KOPT-K1 (cell line): Measurements from ENCODE around the gene COL6A1.

Experiments
- H3K27ac ChIP-seq: fragments of 200-600 bp; sonication (generic); 2 replicates; pipeline ENCODE4 v1.5.1; 2016; ENCODE audit warnings: antibody characterized with exemption, mild to moderate bottlenecking, low read depth, low read length; ENCODE audit not compliant: poor library complexity, severe bottlenecking
- H3K36me3 ChIP-seq: fragments of 200-600 bp; sonication (generic); 2 replicates; pipeline ENCODE4 v1.5.1; 2017; ENCODE audit warnings: antibody characterized with exemption, mild to moderate bottlenecking, low read length, moderate library complexity; ENCODE audit not compliant: insufficient read depth
- H3K9me3 ChIP-seq: fragments of 200-600 bp; sonication (generic); 2 replicates; pipeline ENCODE4 v1.5.1; 2017; ENCODE audit warnings: antibody characterized with exemption, low read length, mild to moderate bottlenecking; ENCODE audit not compliant: insufficient read depth, poor library complexity, severe bottlenecking

The COL6A1 gene

GRCh38 chr21:45990741-45991605, 9.4 kb downstream of the COL6A1 start:
- no peak overlapping the region for H3K27ac ChIP-seq
- no peaks in the 10 kb centered on the region for H3K9me3 ChIP-seq
- no peaks in the 10 kb centered on the region for H3K36me3 ChIP-seq

GRCh38 chr21:45991606-45992300, 10.2 kb downstream of the COL6A1 start:
- Histone ChIP-seq H3K36me3 (no peaks in the 10 kb centered on the region), H3K27ac (no peak overlapping the region), H3K9me3 (no peaks in the 10 kb centered on the region)

GRCh38 chr21:45992301-45993209, 11.0 kb downstream of the COL6A1 start:
- Histone ChIP-seq H3K9me3 (no peaks in the 10 kb centered on the region), H3K27ac (no peak overlapping the region), H3K36me3 (no peaks in the 10 kb centered on the region)

GRCh38 chr21:45993210-45994085, 11.9 kb downstream of the COL6A1 start:
- no peak overlapping the region for H3K27ac ChIP-seq
- no peaks in the 10 kb centered on the region for H3K36me3 ChIP-seq
- no peaks in the 10 kb centered on the region for H3K9me3 ChIP-seq

DNA sequence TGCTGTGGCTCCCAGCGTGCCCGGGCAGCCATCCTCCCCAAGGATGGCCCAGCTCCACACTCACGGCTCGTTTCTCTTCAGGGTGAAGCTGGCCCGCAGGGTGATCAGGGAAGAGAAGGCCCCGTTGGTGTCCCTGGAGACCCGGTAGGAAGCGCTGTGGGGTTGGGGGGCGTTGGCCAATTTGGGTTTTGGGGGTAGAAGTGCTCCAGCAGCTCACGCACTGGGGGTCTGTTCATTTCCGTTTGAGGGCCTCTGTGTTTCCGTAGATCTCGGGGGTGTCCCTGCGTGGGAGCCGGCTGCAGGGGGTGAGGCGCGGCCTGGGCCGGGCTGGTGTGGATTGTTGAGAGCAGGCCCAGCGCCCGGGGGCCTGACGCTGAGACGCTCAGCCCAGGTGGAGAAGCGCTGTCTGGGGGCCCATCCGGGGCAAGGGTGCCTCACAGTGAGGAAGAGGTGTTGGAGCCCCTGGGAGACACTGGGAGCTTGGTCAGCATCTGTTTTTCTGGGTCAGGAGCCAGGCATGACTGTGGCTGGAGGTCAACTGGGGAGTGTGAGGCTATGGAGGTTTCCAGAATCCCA, 12.6 kb downstream of the COL6A1 start:
- Histone ChIP-seq H3K27ac (no peak overlapping the region), H3K9me3 (no peaks in the 10 kb centered on the region), H3K36me3 (no peaks in the 10 kb centered on the region)

DNA sequence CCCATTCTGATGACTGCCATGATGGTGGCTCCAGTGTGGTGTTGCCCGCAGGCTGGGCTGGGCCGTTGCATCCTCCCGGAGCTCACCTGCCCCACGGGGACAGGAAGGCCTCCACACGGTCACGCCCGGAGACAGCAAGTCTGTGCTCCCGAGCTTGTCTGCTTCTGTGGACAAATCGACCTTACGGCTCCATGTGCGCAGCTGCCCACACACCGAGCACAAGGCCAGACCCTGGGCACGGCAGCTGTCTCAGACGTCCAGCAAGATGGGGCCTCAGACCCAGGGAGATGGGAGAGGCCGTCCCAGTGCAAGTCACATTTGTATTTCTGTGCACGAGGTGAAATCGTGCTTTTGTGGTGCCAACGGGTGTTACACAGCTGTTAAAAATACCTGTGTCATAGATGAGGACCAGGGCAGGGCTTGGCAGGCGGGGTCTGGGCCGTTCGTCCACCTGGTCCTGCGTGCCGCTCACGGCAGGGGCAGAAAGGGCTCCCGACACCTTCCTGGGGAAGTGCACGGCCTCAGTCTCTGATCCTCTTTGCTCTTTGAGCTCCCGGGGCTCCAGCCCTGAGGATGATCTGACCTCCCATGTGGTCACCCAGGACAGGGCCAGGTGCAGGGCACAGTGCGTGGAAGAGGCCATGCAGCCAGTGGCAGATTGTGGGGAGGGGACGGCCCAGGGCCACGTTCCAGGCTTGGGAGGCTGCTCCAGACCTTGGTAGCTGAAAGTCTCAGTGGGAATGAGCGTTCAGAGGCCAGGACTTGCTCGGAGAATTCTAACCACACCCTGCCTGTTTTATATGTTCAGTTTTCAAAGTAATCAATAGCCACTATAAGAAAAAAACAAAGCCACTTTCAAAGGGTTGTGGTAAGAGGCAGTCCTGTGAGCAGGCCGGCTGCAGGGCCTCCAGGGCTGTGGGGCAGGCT, 13.5 kb downstream of the COL6A1 start:
- Histone ChIP-seq H3K36me3 (no peaks in the 10 kb centered on the region), H3K27ac (no peak overlapping the region), H3K9me3 (no peaks in the 10 kb centered on the region)

GRCh38 chr21:45995686-45996179, 14.2 kb downstream of the COL6A1 start:
- H3K36me3 ChIP-seq: no peaks in the 10 kb centered on the region
- no peaks in the 10 kb centered on the region for H3K9me3 ChIP-seq
- no peak overlapping the region for H3K27ac ChIP-seq

- H3K36me3 ChIP-seq: no peaks in the 10 kb centered on the region
- H3K9me3 ChIP-seq: no peaks in the 10 kb centered on the region
- H3K27ac ChIP-seq: no peak overlapping the region
These were observed 15.0 kb downstream of the COL6A1 start for GRCh38 chr21:45996311-45997204.

DNA sequence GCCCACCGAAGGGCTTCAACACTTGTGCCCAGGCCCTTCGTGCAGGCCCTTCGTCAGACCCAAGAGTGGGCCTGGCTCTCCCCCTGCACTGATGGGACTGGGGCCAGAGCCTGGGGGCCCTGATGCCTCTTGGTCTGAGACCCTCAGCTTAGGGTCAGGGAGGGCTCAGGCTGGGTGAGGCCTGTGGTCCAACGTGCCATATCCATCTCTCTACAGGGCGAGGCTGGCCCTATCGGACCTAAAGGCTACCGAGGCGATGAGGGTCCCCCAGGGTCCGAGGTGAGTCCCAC, 15.6 kb downstream of the COL6A1 start:
- H3K36me3 ChIP-seq: no peaks in the 10 kb centered on the region
- H3K9me3 ChIP-seq: no peaks in the 10 kb centered on the region
- H3K27ac ChIP-seq: no peak overlapping the region

DNA sequence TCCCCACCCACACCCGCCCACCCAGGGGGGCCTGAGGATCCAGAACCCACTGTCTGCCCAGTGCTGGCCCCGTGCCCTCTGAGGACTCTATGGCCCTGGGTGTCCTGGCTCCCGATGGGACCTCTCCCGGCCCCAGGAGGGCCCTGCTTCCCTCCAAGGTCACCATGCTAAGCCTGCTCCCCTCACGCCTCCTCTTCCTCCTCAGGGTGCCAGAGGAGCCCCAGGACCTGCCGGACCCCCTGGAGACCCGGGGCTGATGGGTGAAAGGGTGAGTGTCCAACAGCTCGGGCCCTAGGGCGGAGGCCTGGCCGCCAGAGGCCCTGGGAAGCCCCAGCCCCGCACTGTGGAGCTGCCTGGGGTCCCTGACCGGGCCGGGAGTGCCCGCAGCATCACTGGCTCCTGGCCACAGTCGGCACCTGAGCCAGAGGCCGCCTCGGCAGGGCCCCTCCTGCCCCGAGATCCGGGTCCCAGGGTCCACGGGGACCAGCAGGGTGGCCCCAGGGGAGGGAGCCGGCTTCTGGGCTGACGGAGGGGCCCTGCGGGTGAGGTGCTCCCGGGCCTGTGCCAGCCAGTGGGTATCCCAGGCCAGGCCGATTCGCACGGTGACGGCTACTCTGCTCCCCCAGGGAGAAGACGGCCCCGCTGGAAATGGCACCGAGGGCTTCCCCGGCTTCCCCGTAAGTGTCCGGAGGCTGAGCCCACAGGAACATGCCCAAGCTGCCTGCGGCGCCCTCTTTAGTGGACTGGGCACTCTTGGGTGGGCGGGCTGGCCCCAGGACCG, 16.1 kb downstream of the COL6A1 start:
- Histone ChIP-seq H3K36me3 (no peaks in the 10 kb centered on the region), H3K27ac (no peak overlapping the region), H3K9me3 (no peaks in the 10 kb centered on the region)

GRCh38 chr21:45998276-45998701, 16.7 kb downstream of the COL6A1 start:
- no peak overlapping the region for H3K27ac ChIP-seq
- H3K36me3 ChIP-seq: no peaks in the 10 kb centered on the region

More at GRCh38 chr21:45998276-45998701, 16.7 kb downstream of the COL6A1 start:
- H3K9me3 ChIP-seq: no peaks in the 10 kb centered on the region
